Neural cell (in vitro differentiated cells): ENCODE measurements around the gene FAM162B. TPM values are rescaled to one million over a fixed set of nuclear protein-coding genes. Genes with fewer than 3 reads are reported as not detected.
"Not testable (repeated sequence)": the region's sequence is repeated elsewhere in the genome, so short reads cannot be mapped to it uniquely, and the experiment has no call there.

Experiments used
- H2AFZ ChIP-seq: fragments of 200-600, 300-800 bp; sonication (generic), shearing (Covaris generic); 2 replicates; pipeline ENCODE4 v1.6.0; 2014; ENCODE audit warnings: low read depth, mild to moderate bottlenecking, antibody characterized with exemption, low read length, moderate library complexity
- H3F3A ChIP-seq: fragments of 200-600 bp; shearing (Covaris generic); 2 replicates; pipeline ENCODE4 v1.6.1; 2016; ENCODE audit warnings: mild to moderate bottlenecking, moderate library complexity, mixed read lengths, antibody characterized with exemption, low read length; ENCODE audit not compliant: insufficient read depth, poor library complexity, severe bottlenecking
- H3K27ac ChIP-seq: fragments of 200-600, 300-800 bp; sonication (generic), shearing (Covaris generic); 2 replicates; pipeline ENCODE4 v1.5.1; 2014; ENCODE audit warnings: mild to moderate bottlenecking, low read length, moderate library complexity
- H3K27me3 ChIP-seq: fragments of 300-800, 200-600 bp; sonication (generic), shearing (Covaris generic); 2 replicates; pipeline ENCODE4 v1.6.0; 2014; ENCODE audit warnings: mild to moderate bottlenecking, low read depth, low read length, moderate library complexity; ENCODE audit not compliant: insufficient read depth
- H3K36me3 ChIP-seq: fragments of 300-800, 200-600 bp; sonication (generic), shearing (Covaris generic); 2 replicates; pipeline ENCODE4 v1.5.1; 2014; ENCODE audit warnings: mild to moderate bottlenecking, antibody characterized with exemption, low read length, moderate library complexity; ENCODE audit not compliant: insufficient read depth
- H3K4me2 ChIP-seq: fragments of 300-800, 200-600 bp; sonication (generic), shearing (Covaris generic); 2 replicates; pipeline ENCODE4 v1.6.0; 2014; ENCODE audit warnings: mild to moderate bottlenecking, low read length
- H3K4me3 ChIP-seq: fragments of 300-800, 200-600 bp; sonication (generic), shearing (Covaris generic); 2 replicates; pipeline ENCODE4 v1.5.1; 2014; ENCODE audit warnings: mild to moderate bottlenecking, low read length, moderate library complexity
- H3K79me2 ChIP-seq: fragments of 200-600 bp; shearing (Covaris generic); replicated peaks from 2 replicates; pipeline ENCODE4 v1.6.0; 2014; ENCODE audit warnings: mild to moderate bottlenecking, low read length, moderate library complexity; ENCODE audit not compliant: insufficient read depth
- H3K9ac ChIP-seq: fragments of 300-800, 200-600 bp; sonication (generic), shearing (Covaris generic); 2 replicates; pipeline ENCODE4 v1.6.1; 2016; ENCODE audit warnings: mild to moderate bottlenecking, low read length, mixed read lengths
- H3K9me2 ChIP-seq: fragments of 200-600 bp; shearing (Covaris generic); 2 replicates; pipeline ENCODE4 v1.6.1; 2016; ENCODE audit warnings: mild to moderate bottlenecking, low read length, mixed read lengths; ENCODE audit not compliant: insufficient read depth
- H3K9me3 ChIP-seq: fragments of 200-600, 300-800 bp; sonication (generic), shearing (Covaris generic); 2 replicates; pipeline ENCODE4 v1.6.1; 2016; ENCODE audit warnings: mild to moderate bottlenecking, mixed run types, low read length, moderate library complexity, mixed read lengths
- H4K20me1 ChIP-seq: fragments of 200-600 bp; shearing (Covaris generic); 2 replicates; pipeline ENCODE4 v1.6.1; 2016; ENCODE audit warnings: mild to moderate bottlenecking, mixed run types; ENCODE audit not compliant: insufficient read depth
- CTCF ChIP-seq: fragments of 450-650 bp; IDR thresholded peaks from 2 replicates; pipeline ENCODE4 v1.5.1; 2014; ENCODE audit warnings: antibody characterized with exemption, mild to moderate bottlenecking, moderate library complexity; ENCODE audit not compliant: poor library complexity, severe bottlenecking
- EP300 ChIP-seq: fragments of 450-650 bp; conservative IDR thresholded peaks from 2 replicates; pipeline ENCODE4 v1.6.1; 2014; ENCODE audit warnings: antibody characterized with exemption, mild to moderate bottlenecking, moderate library complexity; ENCODE audit not compliant: poor library complexity, severe bottlenecking
- EZH2 ChIP-seq: fragments of 200-600, 300-800 bp; shearing (Covaris generic), sonication (generic); IDR thresholded peaks from 2 replicates; pipeline ENCODE4 v1.6.1; 2014; ENCODE audit warnings: antibody characterized with exemption, low read length, borderline replicate concordance, mild to moderate bottlenecking; ENCODE audit not compliant: insufficient read depth, poor library complexity, severe bottlenecking
- MXI1 ChIP-seq: fragments of 450-650 bp; conservative IDR thresholded peaks from 2 replicates; pipeline ENCODE4 v1.6.1; 2014; ENCODE audit warnings: antibody characterized with exemption, mild to moderate bottlenecking; ENCODE audit not compliant: poor library complexity, severe bottlenecking
- POLR2AphosphoS5 ChIP-seq: IDR thresholded peaks from 2 replicates; pipeline ENCODE4 v1.6.1; 2012
- RAD21 ChIP-seq: fragments of 450-650 bp; conservative IDR thresholded peaks from 2 replicates; pipeline ENCODE4 v1.6.1; 2014; ENCODE audit warnings: antibody characterized with exemption, mild to moderate bottlenecking, moderate library complexity
- REST ChIP-seq: IDR thresholded peaks from 2 replicates; pipeline ENCODE4 v1.6.1; 2012; ENCODE audit warnings: borderline replicate concordance
- SMC3 ChIP-seq: fragments of 450-650 bp; conservative IDR thresholded peaks from 2 replicates; pipeline ENCODE4 v1.6.1; 2014; ENCODE audit warnings: antibody characterized with exemption, mild to moderate bottlenecking, moderate library complexity; ENCODE audit not compliant: poor library complexity
- TAF1 ChIP-seq: IDR thresholded peaks from 2 replicates; pipeline ENCODE4 v1.6.1; 2012; ENCODE audit warnings: low read depth
- polyA plus RNA-seq: library from polyadenylated mRNA; depleted of rRNA; stranded (reverse); fragments of >200 nt; gene quantifications from 2 replicates; pipeline ENCODE4 v1.2.3, GENCODE V29; 2014

The FAM162B gene
- polyA plus RNA-seq, 1 donor from 2014 or later, result not detected

- Histone ChIP-seq H3F3A (no peaks in the 10 kb centered on the region), H3K36me3 (peaks cover 5% of the 10 kb centered on the region), H3K27ac (no peak overlapping the region), H3K4me3 (no peak overlapping the region), H3K9me3 (no peaks in the 10 kb centered on the region), H3K79me2 (no peaks in the 10 kb centered on the region), H3K4me2 (no peak overlapping the region), H2AFZ (no peak overlapping the region), H4K20me1 (no peaks in the 10 kb centered on the region), H3K9ac (no peak overlapping the region), H3K9me2 (no peaks in the 10 kb centered on the region), H3K27me3 (no peaks in the 10 kb centered on the region)
- TF ChIP-seq TAF1, result no peak
- TF ChIP-seq MXI1, result no peak
- TF ChIP-seq REST, result no peak
- TF ChIP-seq RAD21, result no peak
- no peak for TF ChIP-seq POLR2AphosphoS5
- no peak for TF ChIP-seq SMC3
- TF ChIP-seq CTCF, result no peak
- TF ChIP-seq EZH2, result no peak
- no peak for TF ChIP-seq EP300
These were observed 23.9 kb downstream of the FAM162B start for GRCh38 chr6:116741571-116741970.

GRCh38 chr6:116740486-116740885, 25.0 kb downstream of the FAM162B start:
- H2AFZ ChIP-seq, H3F3A ChIP-seq, H4K20me1 ChIP-seq, H3K4me2 ChIP-seq, H3K27ac ChIP-seq, H3K9me3 ChIP-seq, H3K4me3 ChIP-seq, H3K9ac ChIP-seq, H3K9me2 ChIP-seq, H3K27me3 ChIP-seq, H3K79me2 ChIP-seq, H3K36me3 ChIP-seq: not testable (repeated sequence)

GRCh38 chr6:116737004-116737403, 28.5 kb downstream of the FAM162B start:
- Histone ChIP-seq H3K9me3 (no peaks in the 10 kb centered on the region), H3K27me3 (no peaks in the 10 kb centered on the region), H2AFZ (no peak overlapping the region), H4K20me1 (no peaks in the 10 kb centered on the region), H3K36me3 (peaks cover 5% of the 10 kb centered on the region), H3K9ac (no peak overlapping the region), H3K79me2 (no peaks in the 10 kb centered on the region), H3F3A (no peaks in the 10 kb centered on the region), H3K4me2 (no peak overlapping the region), H3K27ac (no peak overlapping the region), H3K9me2 (no peaks in the 10 kb centered on the region), H3K4me3 (no peak overlapping the region)
- TF ChIP-seq MXI1, result no peak
- no peak for TF ChIP-seq EP300
- TF ChIP-seq REST, result no peak
- no peak for TF ChIP-seq SMC3
- TF ChIP-seq RAD21, result no peak
- TF ChIP-seq POLR2AphosphoS5, result no peak
- no peak for TF ChIP-seq CTCF
- TF ChIP-seq TAF1, result no peak
- no peak for TF ChIP-seq EZH2
